Fibroblast of skin of abdomen (primary cell): ENCODE data around the gene TMCO5A.

ENCODE experiments used
- DNase-seq: peaks from one replicate; pipeline ENCODE4 v3.0.0-alpha.2; 2013

The TMCO5A gene

DNA sequence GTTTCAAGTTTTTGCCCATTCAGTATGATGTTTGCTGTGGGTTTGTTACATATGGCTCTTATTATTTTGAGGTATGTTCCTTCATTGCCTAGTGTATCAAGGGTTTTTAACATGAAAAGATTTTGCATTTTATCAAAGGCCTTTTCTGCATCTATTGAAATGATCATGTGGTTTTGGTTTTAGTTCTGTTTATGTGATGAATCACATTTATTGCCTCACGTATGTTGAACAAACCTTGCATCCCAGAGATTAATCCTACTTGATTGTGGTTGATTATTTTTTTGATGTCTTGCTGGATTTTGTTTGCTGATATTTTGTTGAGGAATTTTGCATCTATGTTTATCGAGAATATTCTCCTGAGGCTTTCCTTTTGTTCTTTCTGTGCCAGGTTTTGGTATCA is 39.4 kb downstream of the TMCO5A start:
- DNase-seq = peak; percentile 25

DNA sequence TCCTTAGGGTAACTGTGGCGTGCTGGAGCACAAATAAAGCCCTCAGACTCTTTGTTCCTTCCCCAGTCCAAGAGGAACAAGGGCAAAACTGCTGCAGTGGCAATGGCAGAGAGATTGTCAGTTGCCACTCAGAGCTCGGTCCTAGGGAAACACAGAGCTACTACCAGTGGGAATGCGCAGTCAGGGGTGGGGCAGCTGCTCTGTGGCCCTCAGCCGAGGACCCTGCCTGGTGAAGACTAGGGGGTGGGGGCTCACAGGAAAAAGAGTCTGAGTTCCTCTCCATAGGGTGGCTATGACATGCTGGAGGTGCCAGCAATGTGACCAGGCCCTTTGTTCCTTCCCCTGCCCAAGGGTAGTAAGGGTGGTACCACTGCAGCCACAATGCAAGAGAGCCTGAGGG is 43.8 kb downstream of the TMCO5A start:
- no peak for DNase-seq

DNA sequence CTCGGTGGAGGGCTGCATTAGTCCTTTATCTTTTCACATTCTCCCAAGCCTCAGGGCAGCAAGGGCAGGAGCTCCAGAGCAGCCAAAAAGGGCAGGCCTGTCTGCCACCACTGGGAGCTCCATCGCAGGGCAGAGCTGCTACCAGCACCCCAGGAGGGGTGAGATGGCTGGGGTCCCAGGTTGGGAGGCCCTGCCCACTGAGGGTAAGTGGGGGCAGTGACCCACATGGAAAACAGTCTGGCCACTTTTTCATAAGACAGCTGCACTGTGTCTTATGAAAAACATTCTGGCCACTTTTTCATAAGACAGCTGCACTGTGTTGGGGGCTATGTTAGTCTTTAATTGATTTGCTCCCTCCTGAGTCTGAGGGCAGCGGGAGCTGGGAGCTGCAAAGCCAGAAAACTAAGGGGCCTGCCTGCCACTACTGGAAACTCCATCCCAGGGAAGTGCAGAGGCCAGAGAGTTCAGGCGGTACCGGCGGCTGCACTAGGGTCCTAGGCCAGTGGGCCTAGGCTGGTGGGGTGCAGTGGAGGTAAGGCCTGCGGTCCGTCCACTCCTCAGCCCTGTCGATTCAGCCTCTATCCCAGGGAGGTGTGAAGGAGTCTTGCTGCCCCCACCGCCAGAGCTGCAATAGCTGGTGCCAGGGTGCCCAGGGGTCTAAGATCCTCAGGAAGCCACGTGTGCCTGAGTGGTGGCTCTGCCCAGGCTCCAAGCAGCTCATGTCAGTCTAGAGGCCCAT is 45.4 kb downstream of the TMCO5A start:
- DNase-seq = no peak

DNA sequence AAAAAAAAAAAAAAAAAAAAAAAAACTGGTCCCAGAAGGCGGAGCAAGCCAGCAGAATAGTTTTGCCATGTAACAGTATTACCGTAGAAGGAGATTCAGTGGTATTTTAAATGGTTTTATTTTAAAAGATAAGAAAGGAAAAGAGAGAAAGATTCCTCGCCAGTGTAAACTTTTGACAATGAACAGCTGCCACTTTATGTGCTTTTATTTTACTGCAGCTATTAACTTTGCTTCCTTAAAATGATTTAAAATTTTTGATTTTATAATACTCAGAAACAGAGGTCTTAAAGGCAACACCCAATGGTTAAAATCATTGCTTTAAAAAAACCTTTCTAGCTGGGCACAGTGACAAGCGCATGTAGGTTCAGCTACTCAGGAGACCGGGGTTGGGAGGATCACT is 46.8 kb downstream of the TMCO5A start:
- no peak for DNase-seq

DNA sequence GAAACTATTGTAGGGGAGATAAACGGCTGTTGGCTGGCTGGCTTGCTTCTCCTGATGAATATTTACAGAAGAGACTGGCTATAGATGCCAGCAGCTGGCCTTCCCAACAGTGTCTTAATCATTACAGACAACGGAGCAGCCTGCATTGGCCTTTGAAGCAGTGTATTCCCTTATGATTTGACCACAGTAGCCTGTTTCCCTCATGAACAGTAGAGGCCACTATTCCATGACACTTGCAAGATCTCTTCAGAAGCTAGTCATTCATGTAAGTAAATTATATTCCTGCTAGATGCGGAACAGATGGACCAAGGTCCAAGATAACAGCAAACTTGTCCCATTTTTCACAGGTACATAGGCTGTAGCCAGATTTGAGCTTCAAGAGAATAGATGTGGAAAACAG is 47.3 kb downstream of the TMCO5A start:
- DNase-seq = peak; percentile 55

DNA sequence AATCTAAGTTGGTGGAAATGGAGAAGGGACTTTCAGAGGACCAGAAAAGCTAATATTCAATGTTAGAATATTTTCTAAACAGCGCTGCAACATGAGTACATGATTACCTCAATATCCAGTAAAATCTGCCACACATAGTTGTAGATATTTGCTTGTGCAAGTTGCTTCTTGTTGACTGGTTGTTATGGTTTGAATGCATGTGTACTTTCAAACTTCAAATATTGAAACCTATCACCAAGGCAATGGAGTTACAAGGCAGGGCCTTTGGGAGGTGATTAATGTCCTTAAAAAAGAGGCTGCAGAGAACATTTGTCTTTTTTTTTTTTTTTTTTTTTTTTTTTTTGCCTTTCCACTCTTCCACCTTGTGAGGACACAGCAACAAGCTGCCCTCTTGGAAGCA is 49.9 kb downstream of the TMCO5A start:
- DNase-seq = no peak

DNA sequence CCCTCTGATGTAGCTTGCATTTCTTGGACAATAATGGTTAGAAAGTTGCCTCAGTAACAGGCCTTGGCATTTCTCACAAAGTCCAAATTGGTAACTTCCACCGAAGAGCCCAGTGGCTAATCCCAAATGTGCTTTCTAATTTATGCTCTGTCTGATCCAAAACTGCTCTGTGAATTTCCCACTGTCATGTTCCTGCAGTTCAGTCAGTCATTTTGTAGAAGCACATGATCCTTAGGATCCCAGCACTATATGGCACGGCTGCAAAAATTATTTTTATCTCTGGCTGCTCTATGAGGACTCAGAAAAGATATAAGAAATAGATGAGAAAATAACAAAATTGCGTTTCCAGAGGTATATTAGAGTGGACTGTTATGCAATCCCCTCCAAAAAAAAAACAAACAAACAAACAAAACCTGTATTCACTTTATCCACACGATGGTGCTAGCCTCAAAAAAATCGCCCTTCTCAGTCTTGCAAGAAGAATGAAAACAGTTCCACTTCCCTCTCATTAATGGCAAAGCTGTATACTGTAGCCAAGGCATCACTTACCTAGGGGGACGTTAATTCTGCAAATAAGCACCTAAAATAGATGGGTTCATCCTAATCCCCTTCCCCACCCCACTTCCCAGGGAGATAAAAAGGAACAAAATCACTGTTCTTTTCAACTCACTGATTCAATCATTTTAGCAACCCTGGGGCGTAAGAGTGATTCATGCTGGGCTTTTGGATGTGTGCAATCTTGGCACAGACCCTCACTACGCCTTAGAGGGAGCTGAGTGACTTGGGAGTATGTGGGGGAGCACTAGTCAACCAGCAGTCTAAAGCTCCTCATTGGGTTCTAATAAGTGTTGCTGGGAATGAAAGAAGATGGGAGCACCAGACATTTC is 61.3 kb downstream of the TMCO5A start:
- peak; percentile 78 for DNase-seq
